ENCODE data around the gene WNT2. TPM values are rescaled to one million over a fixed set of nuclear protein-coding genes. Genes with fewer than 3 reads are reported as not detected.

Gene WNT2
- total RNA-seq, 1 experiment from 2014 or later, result not detected

GRCh38 chr7:117237646-117238045 is 85.2 kb downstream of the WNT2 start:
- no TSS peak for BruUV-seq (replicated peaks)
- no peaks in the 10 kb centered on the region for H3F3A ChIP-seq (ENCODE audit: low read length, unreplicated experiment)
- H3K27me3 ChIP-seq (ENCODE audit: low read length), result no peaks in the 10 kb centered on the region
- no peaks in the 10 kb centered on the region for H4K20me1 ChIP-seq (ENCODE audit: low read length)
- ChIA-PET POLR2A (ENCODE audit: unreplicated experiment) (no interaction called here), CTCF (no interaction called here)
- intact Hi-C loops (cut with micrococcal nuclease), result no loop called here
- DNase-seq (no peak), ATAC-seq (no peak)
- H3K79me2 ChIP-seq (ENCODE audit: low read length), result no peaks in the 10 kb centered on the region
- no peaks in the 10 kb centered on the region for H3K36me3 ChIP-seq (ENCODE audit: low read depth, low read length)
- H2AFZ ChIP-seq (ENCODE audit: low read length), result no peak overlapping the region
- TF ChIP-seq CTCF (conservative IDR thresholded peaks at IDR 0.05; ENCODE audit: low read depth, low read length), result no peak
- no peak for TF ChIP-seq EZH2 (IDR thresholded peaks at IDR 0.05; ENCODE audit: low read length, unreplicated experiment)
- no peak for TF ChIP-seq EZH2phosphoT487 (IDR thresholded peaks at IDR 0.05; ENCODE audit: borderline replicate concordance, low read length)
- H3K4me1 ChIP-seq (ENCODE audit: insufficient read depth, low read length), result no peaks in the 10 kb centered on the region
- H3K9ac ChIP-seq (ENCODE audit: low read length), result no peak overlapping the region
- H3K27ac ChIP-seq (ENCODE audit: low read length), result no peak overlapping the region
- no peak overlapping the region for H3K4me3 ChIP-seq (ENCODE audit: low read length)
- H3K4me2 ChIP-seq (ENCODE audit: low read length), result no peak overlapping the region
- H3K9me3 ChIP-seq (ENCODE audit: low read length), result no peaks in the 10 kb centered on the region
- no peaks in the 10 kb centered on the region for H3K9me2 ChIP-seq (replicated peaks; ENCODE audit: low read length)

GRCh38 chr7:117231047-117231359 is 91.9 kb downstream of the WNT2 start:
- no peak for DNase-seq
- H3K27ac ChIP-seq (ENCODE audit: low read length), result no peak overlapping the region
- no peaks in the 10 kb centered on the region for H3K9me3 ChIP-seq (ENCODE audit: low read length)
- no peaks in the 10 kb centered on the region for H3K79me2 ChIP-seq (ENCODE audit: low read length)
- no peaks in the 10 kb centered on the region for H3K27me3 ChIP-seq (ENCODE audit: low read length)
- ChIA-PET POLR2A (ENCODE audit: unreplicated experiment) (no interaction called here), CTCF (interaction anchor here (0.7 kb wide), 1 partner anchor 18 kb away, joined by 3 read pairs; no protein-coding TSS in a partner anchor)
- no peaks in the 10 kb centered on the region for H3K9me2 ChIP-seq (replicated peaks; ENCODE audit: low read length)
- H4K20me1 ChIP-seq (ENCODE audit: low read length), result no peaks in the 10 kb centered on the region
- no peak overlapping the region for H3K4me2 ChIP-seq (ENCODE audit: low read length)
- H3K4me1 ChIP-seq (ENCODE audit: insufficient read depth, low read length), result no peaks in the 10 kb centered on the region
- H3K36me3 ChIP-seq (ENCODE audit: low read depth, low read length), result no peaks in the 10 kb centered on the region
- H3K9ac ChIP-seq (ENCODE audit: low read length), result no peak overlapping the region
- intact Hi-C loops (cut with micrococcal nuclease), result no loop called here
- no TSS peak for BruUV-seq (replicated peaks)
- no peak for ATAC-seq
- no peak overlapping the region for H2AFZ ChIP-seq (ENCODE audit: low read length)
- no peak overlapping the region for H3K4me3 ChIP-seq (ENCODE audit: low read length)
- TF ChIP-seq EZH2phosphoT487 (IDR thresholded peaks at IDR 0.05; ENCODE audit: borderline replicate concordance, low read length) (no peak), EZH2 (IDR thresholded peaks at IDR 0.05; ENCODE audit: low read length, unreplicated experiment) (no peak), CTCF (conservative IDR thresholded peaks at IDR 0.05; ENCODE audit: low read depth, low read length) (no peak)
- no peaks in the 10 kb centered on the region for H3F3A ChIP-seq (ENCODE audit: low read length, unreplicated experiment)

- Histone ChIP-seq H3K36me3 (ENCODE audit: low read depth, low read length) (no peaks in the 10 kb centered on the region), H3K27ac (ENCODE audit: low read length) (no peak overlapping the region), H3K9me3 (ENCODE audit: low read length) (no peaks in the 10 kb centered on the region), H3K4me3 (ENCODE audit: low read length) (no peak overlapping the region), H2AFZ (ENCODE audit: low read length) (no peak overlapping the region), H3K27me3 (ENCODE audit: low read length) (no peaks in the 10 kb centered on the region), H3F3A (ENCODE audit: low read length, unreplicated experiment) (no peaks in the 10 kb centered on the region), H3K4me1 (ENCODE audit: insufficient read depth, low read length) (no peaks in the 10 kb centered on the region), H3K9ac (ENCODE audit: low read length) (no peak overlapping the region), H3K9me2 (replicated peaks; ENCODE audit: low read length) (no peaks in the 10 kb centered on the region), H3K4me2 (ENCODE audit: low read length) (no peak overlapping the region), H4K20me1 (ENCODE audit: low read length) (no peaks in the 10 kb centered on the region), H3K79me2 (ENCODE audit: low read length) (no peaks in the 10 kb centered on the region)
- ChIA-PET POLR2A (ENCODE audit: unreplicated experiment) (no interaction called here), CTCF (interaction anchor here (0.7 kb wide), 1 partner anchor 18 kb away, joined by 3 read pairs; no protein-coding TSS in a partner anchor)
- DNase-seq (no peak), ATAC-seq (no peak)
- intact Hi-C loops (cut with micrococcal nuclease), result no loop called here
- TF ChIP-seq EZH2 (IDR thresholded peaks at IDR 0.05; ENCODE audit: low read length, unreplicated experiment), result no peak
- no peak for TF ChIP-seq CTCF (conservative IDR thresholded peaks at IDR 0.05; ENCODE audit: low read depth, low read length)
- no peak for TF ChIP-seq EZH2phosphoT487 (IDR thresholded peaks at IDR 0.05; ENCODE audit: borderline replicate concordance, low read length)
- BruUV-seq (replicated peaks), result no TSS peak
Measured at GRCh38 chr7:117230276-117231046, 92.4 kb downstream of the WNT2 start.
